Vagina (tissue), 2 donors: ENCODE measurements around the gene CCDC137. TPM values are rescaled to one million over a fixed set of nuclear protein-coding genes. Genes with fewer than 3 reads are reported as not detected.

Experiments used
- DNase-seq, 2 donors: peaks; one replicate each; pipeline ENCODE4 v3.0.0-alpha.2; 2017; ENCODE audit errors: extremely low spot score in 2 of 2
- H3K27ac ChIP-seq: fragments of 200-600 bp; sonication (generic); one replicate; pipeline ENCODE4 v1.5.1; 2019
- H3K27me3 ChIP-seq: fragments of 200-600 bp; sonication (generic); one replicate; pipeline ENCODE4 v1.5.1; 2019
- H3K36me3 ChIP-seq, 2 donors: fragments of 200-600 bp; sonication (generic); one replicate each; pipeline ENCODE4 v1.5.1; 2017 to 2019
- H3K4me1 ChIP-seq: fragments of 200-600 bp; sonication (generic); one replicate; pipeline ENCODE4 v1.5.1; 2019
- H3K4me3 ChIP-seq, 2 donors: fragments of 200-600 bp; sonication (generic); 1 replicate in 1 of 2; 2 replicates in 1 of 2; pipeline ENCODE4 v1.5.1; 2016 to 2019
- H3K9me3 ChIP-seq: fragments of 200-600 bp; sonication (generic); one replicate; pipeline ENCODE4 v1.5.1; 2019
- CTCF ChIP-seq, 3 experiments: fragments of 450-650 bp in 2 of 3; fragments of 200-600 bp in 1 of 3; sonication (generic) in 1 of 3; IDR thresholded peaks; one replicate each; pipeline ENCODE4 v1.5.1; 2017 to 2019; ENCODE audit warnings: antibody characterized with exemption in 3 of 3, mild to moderate bottlenecking in 2 of 3, moderate library complexity in 2 of 3
- POLR2A ChIP-seq, 2 donors: fragments of 450-650 bp; IDR thresholded peaks; one replicate each; pipeline ENCODE4 v1.6.1; 2017; ENCODE audit warnings: antibody characterized with exemption in 2 of 2, mild to moderate bottlenecking in 2 of 2, moderate library complexity in 2 of 2
- POLR2AphosphoS5 ChIP-seq, 2 donors: sonication (generic); formaldehyde crosslinking; IDR thresholded peaks; one replicate each; pipeline ENCODE4 v1.9.0; 2017; ENCODE audit warnings: antibody characterized with exemption in 2 of 2, mild to moderate bottlenecking in 2 of 2, low read depth in 1 of 2; ENCODE audit not compliant: insufficient read depth in 1 of 2
- intact Hi-C: fragments of 100-400 bp; cut with DNase I; formaldehyde crosslinking; loops from one replicate; pipeline ENCODE4 v1.15.1; 2023
- total RNA-seq: library from RNA; depleted of rRNA; stranded (reverse); fragments of >200 nt; gene quantifications from one replicate; pipeline ENCODE4 v1.2.3, GENCODE V29; 2016

The CCDC137 gene
- total RNA-seq, 1 donor from 2014 or later: 13.8 TPM

DNA sequence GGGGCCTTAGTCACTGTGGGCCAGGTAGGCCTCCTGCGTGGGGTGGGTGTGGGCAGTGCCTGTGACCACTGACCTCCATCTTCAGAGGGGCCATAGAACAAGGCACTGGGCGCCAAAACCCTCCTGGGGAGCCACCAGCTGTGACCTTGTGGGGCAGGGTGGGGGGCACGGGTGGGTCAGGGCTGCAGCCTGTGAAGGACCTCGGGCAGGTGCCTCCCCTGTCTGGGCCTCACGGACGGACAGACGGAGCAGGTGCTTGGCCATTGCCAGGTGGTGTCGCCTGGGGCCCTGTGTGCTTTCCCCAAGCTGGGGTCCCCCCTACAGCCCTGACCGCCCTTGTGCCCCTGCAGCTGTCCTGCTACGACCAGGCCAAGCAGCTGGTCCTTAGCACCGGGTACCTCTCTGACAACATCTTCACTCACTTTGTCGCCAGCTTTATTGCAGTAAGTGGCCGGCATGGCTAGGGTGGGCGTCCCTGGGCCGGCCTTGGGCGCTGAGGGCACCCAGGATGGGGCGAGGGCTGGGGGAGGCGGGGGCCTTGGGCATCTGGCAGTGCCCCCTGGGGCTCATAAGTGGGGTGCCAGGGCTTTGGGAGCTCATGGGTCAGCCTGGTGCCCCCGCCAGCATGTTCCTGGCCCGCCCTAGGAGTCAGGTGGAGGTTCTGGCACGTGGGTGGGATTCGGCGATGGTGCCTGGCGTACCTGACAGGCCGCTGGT is 50.7 kb downstream of the CCDC137 start:
- TF ChIP-seq POLR2AphosphoS5 (IDR thresholded peaks at IDR 0.05; ENCODE audit: insufficient read depth in 1 of 2, low read depth in 1 of 2) (no peak), POLR2A (IDR thresholded peaks at IDR 0.05) (no peak), CTCF (IDR thresholded peaks at IDR 0.05) (no peak)
- no peaks in the 10 kb centered on the region for H3K27me3 ChIP-seq
- H3K4me3 ChIP-seq: no peak overlapping the region
- intact Hi-C loops: no loop called here
- no peaks in the 10 kb centered on the region for H3K36me3 ChIP-seq
- no peak for DNase-seq
- H3K4me1 ChIP-seq: peaks cover 19% of the 10 kb centered on the region
- no peak overlapping the region for H3K27ac ChIP-seq
- no peaks in the 10 kb centered on the region for H3K9me3 ChIP-seq

DNA sequence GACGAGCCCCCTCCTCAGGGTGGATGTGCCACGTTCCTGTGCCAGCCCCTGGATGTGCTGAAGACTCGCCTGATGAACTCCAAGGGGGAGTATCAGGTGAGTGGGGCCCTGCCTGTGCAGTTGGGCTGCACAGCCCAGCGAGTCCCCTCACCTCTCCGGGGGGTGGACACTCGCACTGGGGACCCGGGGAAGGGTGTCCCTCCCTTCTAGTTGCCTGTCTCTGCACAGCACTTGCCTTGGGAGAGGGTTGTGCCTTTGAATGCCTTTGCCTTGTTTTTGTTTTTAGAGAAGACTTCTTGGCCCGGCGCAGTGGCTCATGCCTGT is 51.2 kb downstream of the CCDC137 start:
- no peaks in the 10 kb centered on the region for H3K27me3 ChIP-seq
- no peak for TF ChIP-seq POLR2AphosphoS5 (IDR thresholded peaks at IDR 0.05; ENCODE audit: insufficient read depth in 1 of 2, low read depth in 1 of 2)
- peaks cover 21% of the 10 kb centered on the region for H3K4me1 ChIP-seq
- H3K4me3 ChIP-seq: no peak overlapping the region
- intact Hi-C loops: no loop called here
- H3K9me3 ChIP-seq: no peaks in the 10 kb centered on the region
- H3K27ac ChIP-seq: no peak overlapping the region
- no peak for DNase-seq
- H3K36me3 ChIP-seq: no peaks in the 10 kb centered on the region

DNA sequence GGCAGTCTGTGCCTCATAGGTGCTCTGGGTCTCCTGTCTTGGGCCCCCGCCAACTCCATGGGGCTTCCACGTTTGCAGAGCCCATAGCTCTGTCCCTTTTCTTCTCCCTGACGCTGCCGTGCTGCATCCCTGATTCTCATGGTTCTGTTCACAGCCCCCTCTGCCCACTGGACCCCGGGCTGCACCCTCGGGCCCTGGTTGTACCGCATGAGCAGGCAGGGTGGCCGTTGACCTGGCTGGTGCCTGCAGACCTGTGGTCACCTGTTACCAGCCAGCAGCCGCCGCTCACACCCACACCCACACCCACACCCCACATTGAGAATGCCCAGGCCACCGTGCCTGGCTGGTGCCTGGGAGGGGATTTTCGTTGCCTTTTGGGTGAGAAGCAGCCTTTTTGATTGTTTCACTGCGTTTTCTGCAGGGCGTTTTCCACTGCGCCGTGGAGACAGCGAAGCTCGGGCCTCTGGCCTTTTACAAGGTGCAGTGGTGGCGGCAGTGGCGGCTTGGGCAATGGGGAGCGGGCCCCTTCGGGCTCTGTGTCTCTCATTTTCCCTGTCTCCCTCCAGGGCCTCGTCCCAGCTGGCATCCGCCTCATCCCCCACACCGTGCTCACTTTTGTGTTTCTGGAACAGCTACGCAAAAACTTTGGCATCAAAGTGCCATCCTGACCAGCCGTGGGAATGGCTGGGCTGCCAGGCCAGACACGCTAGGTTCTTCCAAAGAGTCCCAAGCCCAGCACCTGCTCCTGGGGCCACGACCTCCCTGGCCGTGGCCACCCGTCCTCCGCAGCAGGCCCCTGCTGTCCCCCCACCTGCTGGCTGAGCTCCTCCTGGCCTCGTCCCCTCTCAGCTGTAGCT is 53.1 kb downstream of the CCDC137 start:
- DNase-seq: no peak
- Histone ChIP-seq H3K9me3 (no peaks in the 10 kb centered on the region), H3K4me1 (peaks cover 12% of the 10 kb centered on the region), H3K27ac (no peak overlapping the region), H3K27me3 (no peaks in the 10 kb centered on the region), H3K36me3 (no peaks in the 10 kb centered on the region), H3K4me3 (no peak overlapping the region)
- intact Hi-C loops: no loop called here
- no peak for TF ChIP-seq POLR2A (IDR thresholded peaks at IDR 0.05)
- TF ChIP-seq CTCF (IDR thresholded peaks at IDR 0.05): no peak
- TF ChIP-seq POLR2AphosphoS5 (IDR thresholded peaks at IDR 0.05; ENCODE audit: insufficient read depth in 1 of 2, low read depth in 1 of 2): no peak

DNA sequence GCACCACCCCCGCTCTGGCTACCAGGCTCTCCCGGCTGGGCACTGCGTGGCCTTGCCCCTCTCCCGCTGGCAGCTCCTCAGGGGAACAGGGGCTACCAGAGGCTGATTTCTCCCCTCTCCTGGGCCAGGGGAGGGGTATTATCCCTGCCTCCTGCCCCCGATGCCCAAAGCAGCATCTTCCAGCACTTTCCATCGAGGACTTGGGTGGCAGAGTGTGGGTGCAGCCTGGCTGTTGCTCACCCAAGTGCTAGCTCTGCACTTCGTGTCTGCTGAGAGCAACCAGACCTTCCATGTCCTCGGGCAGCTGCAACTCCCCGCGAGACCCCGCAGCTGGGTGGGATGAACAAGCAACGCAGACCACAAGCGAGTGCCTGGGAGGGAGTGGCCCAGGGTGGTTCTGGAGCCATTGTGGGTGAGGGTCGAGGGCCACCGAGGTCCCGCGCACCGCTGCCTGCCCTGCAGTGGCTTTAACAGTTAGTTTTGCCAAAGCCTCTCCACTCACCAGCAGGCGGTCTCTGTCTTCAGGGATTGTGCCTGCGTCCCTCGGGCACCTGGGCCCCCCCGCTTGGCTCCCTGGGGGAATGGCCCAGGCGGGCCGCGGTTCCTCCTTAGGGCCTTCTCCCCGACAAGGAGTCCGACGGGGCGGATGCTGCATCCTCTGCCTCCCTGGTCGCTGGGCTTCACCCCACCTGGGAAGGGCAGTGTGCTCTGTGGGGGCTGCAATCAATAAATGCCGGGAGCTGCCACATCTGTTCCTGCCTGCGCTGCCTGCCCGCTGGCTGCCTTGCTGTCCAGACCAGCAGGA is 53.9 kb downstream of the CCDC137 start:
- peaks cover 12% of the 10 kb centered on the region for H3K4me1 ChIP-seq
- no peak for TF ChIP-seq CTCF (IDR thresholded peaks at IDR 0.05)
- no peak for TF ChIP-seq POLR2AphosphoS5 (IDR thresholded peaks at IDR 0.05; ENCODE audit: insufficient read depth in 1 of 2, low read depth in 1 of 2)
- no peak for TF ChIP-seq POLR2A (IDR thresholded peaks at IDR 0.05)
- no peak overlapping the region for H3K27ac ChIP-seq
- DNase-seq: no peak
- no peak overlapping the region for H3K4me3 ChIP-seq
- no peaks in the 10 kb centered on the region for H3K36me3 ChIP-seq
- no peaks in the 10 kb centered on the region for H3K9me3 ChIP-seq
- H3K27me3 ChIP-seq: no peaks in the 10 kb centered on the region
- intact Hi-C loops: no loop called here
